AG09309 (cell line): Measurements from ENCODE around the gene RPH3AL.
A peak's percentile ranks its signal among the peaks of the same experiment; 100 is the strongest.

ENCODE experiments used
- DNase-seq: peaks from one replicate; pipeline ENCODE4 v3.0.0-alpha.2; 2010; ENCODE audit warnings: low read depth
- H3K4me3 ChIP-seq: 2 replicates; pipeline ENCODE4 v1.5.1; 2011; ENCODE audit warnings: mild to moderate bottlenecking, low read depth, low read length, moderate library complexity; ENCODE audit not compliant: control insufficient read depth
- CTCF ChIP-seq: IDR thresholded peaks from 2 replicates; pipeline ENCODE4 v1.5.1; 2011; ENCODE audit warnings: mild to moderate bottlenecking, low read depth, low read length, inconsistent platforms; ENCODE audit not compliant: insufficient read depth, control insufficient read depth; ENCODE audit errors: missing control alignments

RPH3AL gene

DNA sequence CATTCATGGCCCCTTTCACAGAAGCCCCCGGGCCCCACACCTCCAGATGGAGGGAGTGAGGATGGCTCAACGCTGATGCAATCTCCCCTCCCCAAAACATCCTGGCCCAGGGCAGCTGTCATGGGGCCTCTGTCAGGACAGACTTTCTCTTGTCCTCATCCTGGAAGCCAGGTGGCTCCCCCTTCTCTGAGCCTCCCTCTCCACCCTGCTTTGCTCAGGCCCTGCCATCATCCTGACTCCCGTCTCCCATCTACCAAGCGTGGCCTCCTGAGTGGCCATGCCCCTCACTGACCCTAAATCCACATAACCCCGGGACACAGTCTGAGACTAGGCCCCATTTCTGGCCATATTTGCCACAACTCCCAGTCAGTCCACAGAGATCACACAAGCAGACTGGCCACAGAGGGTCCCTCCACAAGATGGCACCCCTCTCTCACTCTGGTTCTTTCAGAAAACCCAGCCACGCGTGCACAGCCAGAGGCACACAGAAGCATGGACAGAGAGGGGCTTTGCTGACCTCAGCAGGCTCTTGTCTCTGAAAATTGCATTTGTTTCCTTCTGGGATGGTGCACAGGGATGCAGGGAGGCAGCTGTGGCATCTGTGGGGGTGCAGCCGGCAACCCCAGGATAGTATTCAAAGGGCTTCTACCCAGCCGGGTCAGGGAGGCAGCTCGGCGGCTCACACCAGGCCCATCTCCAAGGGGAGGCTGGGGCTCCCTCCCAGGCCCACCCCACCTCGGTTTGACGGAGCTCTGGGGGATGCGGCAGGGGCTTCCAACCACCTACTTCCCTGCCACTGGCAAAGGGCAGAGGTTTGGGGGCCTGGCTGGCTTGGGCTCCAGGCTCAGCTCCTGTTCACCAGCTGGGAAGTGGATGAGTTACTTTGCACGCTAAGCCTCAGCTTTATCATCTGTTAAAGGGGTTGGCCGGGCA, 188.0 kb downstream of the RPH3AL start:
- H3K4me3 ChIP-seq: no peak overlapping the region
- peak; percentile 11 for DNase-seq
- TF ChIP-seq CTCF: peak; percentile 61

GRCh38 chr17:163514-164098, 189.0 kb downstream of the RPH3AL start:
- H3K4me3 ChIP-seq: no peak overlapping the region
- no peak for DNase-seq
- peak; percentile 48 for TF ChIP-seq CTCF

DNA sequence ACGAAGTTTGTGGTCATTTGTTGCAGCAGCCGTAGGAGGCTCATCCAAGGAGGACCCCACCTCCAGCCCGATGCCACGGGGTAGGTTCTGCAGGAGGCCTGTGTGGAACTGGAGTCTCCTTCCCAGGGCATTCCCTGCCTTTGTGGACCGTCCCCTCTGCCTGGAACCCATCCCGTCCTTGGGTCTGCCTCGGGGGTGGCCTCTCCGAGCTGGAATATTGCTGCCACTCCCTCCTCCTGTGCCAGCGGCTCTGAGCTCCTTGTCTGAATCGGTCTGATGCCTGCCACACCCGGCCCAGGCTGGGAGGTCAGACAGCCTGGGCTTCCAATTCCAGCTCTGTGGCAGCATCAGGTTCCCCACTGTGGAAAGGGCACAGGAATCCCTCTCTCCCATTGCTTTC, 189.9 kb downstream of the RPH3AL start:
- no peak for DNase-seq
- no peak for TF ChIP-seq CTCF
- H3K4me3 ChIP-seq: no peak overlapping the region
